Adipocyte (in vitro differentiated cells): ENCODE results near the gene NSMCE1.

Experiments used
- DNase-seq: peaks from one replicate; pipeline ENCODE4 v3.0.0-alpha.2; 2015; ENCODE audit warnings: low read depth
- H3K27me3 ChIP-seq: replicated peaks from 2 replicates; pipeline ENCODE4 v1.7.0; 2013; ENCODE audit warnings: mild to moderate bottlenecking, low read length, moderate library complexity; ENCODE audit not compliant: control insufficient read depth, insufficient read depth
- H3K36me3 ChIP-seq: 2 replicates; pipeline ENCODE4 v1.7.0; 2013; ENCODE audit warnings: low read length, mild to moderate bottlenecking, moderate library complexity; ENCODE audit not compliant: control insufficient read depth, insufficient read depth, severe bottlenecking
- H3K4me1 ChIP-seq: 2 replicates; pipeline ENCODE4 v1.7.0; 2013; ENCODE audit warnings: mild to moderate bottlenecking, low read length, moderate library complexity; ENCODE audit not compliant: control insufficient read depth, insufficient read depth
- H3K4me3 ChIP-seq: 2 replicates; pipeline ENCODE4 v1.7.0; 2013; ENCODE audit warnings: mild to moderate bottlenecking, low read length, moderate library complexity
- H3K9ac ChIP-seq: 2 replicates; pipeline ENCODE4 v1.7.0; 2013; ENCODE audit warnings: mild to moderate bottlenecking, low read length, moderate library complexity
- H3K9me3 ChIP-seq: 2 replicates; pipeline ENCODE4 v1.7.0; 2013; ENCODE audit warnings: mild to moderate bottlenecking, low read length, moderate library complexity; ENCODE audit not compliant: control insufficient read depth

The NSMCE1 gene

GRCh38 chr16:27181019-27181790 lies 87.4 kb downstream of the NSMCE1 start:
- Histone ChIP-seq H3K4me1 (peaks cover 16% of the 10 kb centered on the region), H3K4me3 (no peak overlapping the region), H3K36me3 (no peaks in the 10 kb centered on the region), H3K9ac (no peak overlapping the region), H3K9me3 (no peaks in the 10 kb centered on the region), H3K27me3 (no peaks in the 10 kb centered on the region)
- DNase-seq = no peak

GRCh38 chr16:27179500-27180072 lies 89.0 kb downstream of the NSMCE1 start:
- Histone ChIP-seq H3K4me1 (peaks cover 16% of the 10 kb centered on the region), H3K27me3 (no peaks in the 10 kb centered on the region), H3K9ac (peak overlapping the region; percentile 40), H3K9me3 (no peaks in the 10 kb centered on the region), H3K4me3 (no peak overlapping the region), H3K36me3 (no peaks in the 10 kb centered on the region)
- peak; percentile 53 for DNase-seq

GRCh38 chr16:27177031-27177774 lies 91.4 kb downstream of the NSMCE1 start:
- peak; percentile 48 for DNase-seq
- H3K9ac ChIP-seq = no peak overlapping the region
- peaks cover 16% of the 10 kb centered on the region for H3K4me1 ChIP-seq
- no peaks in the 10 kb centered on the region for H3K36me3 ChIP-seq
- no peak overlapping the region for H3K4me3 ChIP-seq
- H3K27me3 ChIP-seq = no peaks in the 10 kb centered on the region
- no peaks in the 10 kb centered on the region for H3K9me3 ChIP-seq

- Histone ChIP-seq H3K4me3 (no peak overlapping the region), H3K9ac (no peak overlapping the region), H3K4me1 (peaks cover 16% of the 10 kb centered on the region), H3K27me3 (no peaks in the 10 kb centered on the region), H3K9me3 (no peaks in the 10 kb centered on the region), H3K36me3 (no peaks in the 10 kb centered on the region)
- DNase-seq = no peak
Measured at GRCh38 chr16:27175888-27176287, 92.7 kb downstream of the NSMCE1 start.
